ENCODE data around the gene CD63.
A peak's percentile ranks its signal among the peaks of the same experiment; 100 is the strongest.
"Not testable (repeated sequence)": the region's sequence is repeated elsewhere in the genome, so short reads cannot be mapped to it uniquely, and the experiment has no call there.

CD63 gene

GRCh38 chr12:55728939-55729818 is at the start of gene CD63:
Gene CD63, minus strand, starts transcription at chr12:55729009. Its CDS starts 668 bp downstream, at chr12:55728341.
- peak; percentile 63 to 71 for DNase-seq

GRCh38 chr12:55777856-55778255 is 49.0 kb upstream of the CD63 start:
- DNase-seq, result no peak

GRCh38 chr12:55771736-55772135 is 42.9 kb upstream of the CD63 start:
- no peak for DNase-seq

- DNase-seq, result no peak
Measured at GRCh38 chr12:55767156-55767555, 38.3 kb upstream of the CD63 start.

- DNase-seq, result no peak
Measured at GRCh38 chr12:55765736-55766290, 37.0 kb upstream of the CD63 start.

GRCh38 chr12:55762646-55763045 is 33.8 kb upstream of the CD63 start:
- no peak for DNase-seq

GRCh38 chr12:55760663-55761062 is 31.9 kb upstream of the CD63 start:
- DNase-seq, result no peak

- DNase-seq, result not testable (repeated sequence)
Measured at GRCh38 chr12:55758575-55758974, 29.8 kb upstream of the CD63 start.

- DNase-seq, result no peak
Measured at GRCh38 chr12:55757701-55758100, 28.9 kb upstream of the CD63 start.

- no peak for DNase-seq
Measured at GRCh38 chr12:55755246-55755645, 26.4 kb upstream of the CD63 start.

GRCh38 chr12:55748230-55748993 is 19.6 kb upstream of the CD63 start:
- DNase-seq, result no peak

GRCh38 chr12:55746913-55747231 is 18.1 kb upstream of the CD63 start:
- no peak for DNase-seq

GRCh38 chr12:55746174-55746912 is 17.5 kb upstream of the CD63 start:
- DNase-seq, result no peak

- no peak for DNase-seq
Measured at GRCh38 chr12:55745361-55746173, 16.8 kb upstream of the CD63 start.

- DNase-seq, result no peak
Measured at GRCh38 chr12:55744340-55745030, 15.7 kb upstream of the CD63 start.

GRCh38 chr12:55743406-55744339 is 14.9 kb upstream of the CD63 start:
- peak; percentile 48 to 50 for DNase-seq

- DNase-seq, result peak; percentile 72 to 83
Measured at GRCh38 chr12:55742719-55743405, 14.1 kb upstream of the CD63 start, which contains the start of gene GDF11. Gene GDF11, plus strand, starts transcription at chr12:55743122. Its CDS starts 195 bp downstream, at chr12:55743317.

- no peak for DNase-seq
Measured at GRCh38 chr12:55741931-55742680, 13.3 kb upstream of the CD63 start.

GRCh38 chr12:55739025-55739378 is 10.2 kb upstream of the CD63 start:
- no peak for DNase-seq

All from CD4-positive, alpha-beta T cell treated with Interleukin-1 beta for 1 hour (primary cell).